NB4 (cell line): ENCODE measurements around the gene ATP5F1B.

ENCODE experiments used
- CTCF ChIP-seq: IDR thresholded peaks from one replicate; pipeline ENCODE4 v1.5.1; 2012; ENCODE audit warnings: low read depth, low read length
- POLR2A ChIP-seq: IDR thresholded peaks from 2 replicates; pipeline ENCODE4 v1.6.1; 2011; ENCODE audit warnings: mild to moderate bottlenecking; ENCODE audit not compliant: insufficient read length; ENCODE audit errors: extremely low read depth

- TF ChIP-seq CTCF (no peak), POLR2A (no peak)
Measured at GRCh38 chr12:56600753-56601152, 45.0 kb downstream of the ATP5F1B start.
